ENCODE data around the gene WIZ. TPM values are rescaled to one million over a fixed set of nuclear protein-coding genes. Genes with fewer than 3 reads are reported as not detected.

WIZ gene
- total and polyA plus RNA-seq, 10 of the 15 experiments (the other 5 are each of a cell fraction or from before 2014, with no cell fraction given), result 0.10 to 26.7 (median 2.7) TPM

- peak; percentile 39; the same call in 1 of the 2 replicates for TF ChIP-seq ZNF687 (IDR thresholded peaks at IDR 0.05)
- TF ChIP-seq FOS (IDR thresholded peaks at IDR 0.05; ENCODE audit: borderline replicate concordance, extremely low read depth, insufficient read length), result no peak
- TF ChIP-seq RCOR1 (conservative IDR thresholded peaks at IDR 0.05; ENCODE audit: low read depth, low read length), result 0 out of 2 replicates have a peak, but pooled peaks have one; percentile 21
- peak; percentile 86 for TF ChIP-seq TCF3 (IDR thresholded peaks at IDR 0.05; ENCODE audit: borderline replicate concordance, insufficient read depth, low read depth, low read length)
- TF ChIP-seq EGR1 (IDR thresholded peaks at IDR 0.05; ENCODE audit: borderline replicate concordance in 1 of 2, low read depth in 2 of 2, low read length in 2 of 2), result peak in 1 of 2 experiments; percentile 53; a peak in 1 of 3 replicates
- no peak for TF ChIP-seq CEBPB (IDR thresholded peaks at IDR 0.05; ENCODE audit: borderline replicate concordance in 1 of 2, low read depth in 2 of 2, low read length in 2 of 2)
- peak; percentile 90 for TF ChIP-seq TCF12 (IDR thresholded peaks at IDR 0.05; ENCODE audit: low read depth, low read length)
- peak; percentile 91 for TF ChIP-seq LARP7 (IDR thresholded peaks at IDR 0.05)
- peak; percentile 51; the same call in 1 of the 2 replicates for TF ChIP-seq CBX5 (IDR thresholded peaks at IDR 0.05; ENCODE audit: low read depth)
- TF ChIP-seq ZNF24 (IDR thresholded peaks at IDR 0.05), result 0 out of 2 replicates have a peak, but pooled peaks have one; percentile 29
- no peak for TF ChIP-seq JUND (IDR thresholded peaks at IDR 0.05; ENCODE audit: low read depth, low read length)
- TF ChIP-seq HDAC2 (IDR thresholded peaks at IDR 0.05), result no peak
- TF ChIP-seq RELA (IDR thresholded peaks at IDR 0.05; ENCODE audit: borderline replicate concordance, partially characterized antibody), result peak; percentile 57
- TF ChIP-seq NKRF (conservative IDR thresholded peaks at IDR 0.05), result peak; percentile 85
- TF ChIP-seq ASH2L (IDR thresholded peaks at IDR 0.05; ENCODE audit: borderline replicate concordance, low read depth), result no peak
- peak; percentile 47 for TF ChIP-seq DPF2 (IDR thresholded peaks at IDR 0.05)
Measured at GRCh38 chr19:15432629-15433518, 16.9 kb downstream of the WIZ start (continued).
